Common myeloid progenitor, CD34-positive (primary cell): ENCODE data around the gene MTTP.

Experiments
- CTCF ChIA-PET: fragments of 350-600 bp; sonication (Branson Sonifier 250); formaldehyde crosslinking; loops from one replicate; lab custom pipeline; 2021; ENCODE audit warnings: antibody characterized with exemption; lab: Charles Lee
- POLR2A ChIA-PET: fragments of 350-600 bp; sonication (Branson Sonifier 250); formaldehyde crosslinking; loops from one replicate; lab custom pipeline; 2021; ENCODE audit warnings: antibody characterized with exemption; lab: Charles Lee
- DNase-seq, 3 donors: peaks; one replicate each; pipeline versions ENCODE4 v3.0.0 to v3.0.0-alpha.2; 2013
- H3K27ac ChIP-seq, 2 experiments: 1 replicate in 1 of 2; 2 replicates in 1 of 2; pipeline ENCODE4 v1.7.0; 2013; ENCODE audit warnings: inconsistent platforms in 2 of 2, low read length in 2 of 2, mild to moderate bottlenecking in 2 of 2, low read depth in 1 of 2, moderate library complexity in 1 of 2; ENCODE audit not compliant: severe bottlenecking in 2 of 2, insufficient read depth in 1 of 2, poor library complexity in 1 of 2
- H3K27me3 ChIP-seq, 5 experiments: replicated peaks in 2 of 5; 1 replicate in 3 of 5; 2 replicates in 2 of 5; pipeline versions ENCODE4 v1.6.1 to v1.7.0; 2013; ENCODE audit warnings: low read length in 4 of 5, mild to moderate bottlenecking in 2 of 5, moderate library complexity in 2 of 5, inconsistent platforms in 1 of 5; ENCODE audit not compliant: insufficient read depth in 5 of 5, control insufficient read depth in 4 of 5
- H3K36me3 ChIP-seq, 4 experiments: 1 replicate in 2 of 4; 2 replicates in 2 of 4; pipeline versions ENCODE4 v1.6.1 to v1.7.0; 2013; ENCODE audit warnings: low read length in 3 of 4, control low read depth in 1 of 4, mild to moderate bottlenecking in 1 of 4; ENCODE audit not compliant: control insufficient read depth in 4 of 4, insufficient read depth in 4 of 4
- H3K4me1 ChIP-seq, 4 experiments: 1 replicate in 3 of 4; 2 replicates in 1 of 4; pipeline versions ENCODE4 v1.6.1 to v1.7.1; 2013; ENCODE audit warnings: low read length in 3 of 4, mild to moderate bottlenecking in 3 of 4, control low read depth in 1 of 4, inconsistent platforms in 1 of 4, moderate library complexity in 1 of 4; ENCODE audit not compliant: control insufficient read depth in 4 of 4, insufficient read depth in 4 of 4; ENCODE audit errors: control extremely low read depth in 1 of 4
- H3K4me3 ChIP-seq, 7 experiments: 1 replicate in 4 of 7; 2 replicates in 3 of 7; pipeline versions ENCODE4 v1.5.1 to v1.7.0; 2013; ENCODE audit warnings: mild to moderate bottlenecking in 7 of 7, low read length in 6 of 7, moderate library complexity in 6 of 7, inconsistent platforms in 2 of 7, low read depth in 2 of 7, control low read depth in 1 of 7; ENCODE audit not compliant: insufficient read depth in 4 of 7, control insufficient read depth in 1 of 7; ENCODE audit errors: extremely low read depth in 1 of 7
- H3K9me3 ChIP-seq, 5 experiments: 1 replicate in 4 of 5; 2 replicates in 1 of 5; pipeline versions ENCODE4 v1.6.1 to v1.7.1; 2013; ENCODE audit warnings: low read length in 4 of 5, mild to moderate bottlenecking in 2 of 5, inconsistent platforms in 1 of 5, low read depth in 1 of 5, moderate library complexity in 1 of 5; ENCODE audit not compliant: control insufficient read depth in 4 of 5, insufficient read depth in 2 of 5; ENCODE audit errors: control extremely low read depth in 1 of 5
- WGBS: methylation state at CpG from one replicate; pipeline ENCODE4 v1.1.5; 2013; ENCODE audit not compliant: insufficient coverage; 5-methylcytosine and 5-hydroxymethylcytosine counted together

MTTP gene

DNA sequence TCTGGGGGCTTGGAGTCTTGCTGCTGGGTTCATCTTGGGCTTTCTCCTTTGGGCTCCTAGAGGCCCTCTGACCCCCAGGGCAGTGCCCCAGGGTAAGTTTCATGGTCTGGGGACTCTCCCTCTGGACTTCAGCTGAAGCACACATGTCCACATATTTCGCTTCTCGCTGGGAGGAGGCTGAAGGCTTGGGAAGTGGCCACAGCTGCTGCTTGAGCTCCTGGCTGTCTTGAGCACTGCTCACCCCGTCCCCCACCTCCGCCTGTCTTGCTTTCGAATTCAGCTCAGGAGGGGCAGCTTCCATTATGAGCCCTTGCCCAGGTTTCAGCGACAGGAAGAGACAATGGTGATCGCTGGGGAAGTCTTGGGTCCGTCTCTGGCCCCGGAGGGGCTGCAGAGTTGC, 79.3 kb downstream of the MTTP start:
- peaks cover 0 to 2% (median 0%) of the 10 kb centered on the region in 5 experiments for H3K27me3 ChIP-seq
- POLR2A ChIA-PET, result no interaction called here
- no peaks in the 10 kb centered on the region for H3K4me1 ChIP-seq
- H3K9me3 ChIP-seq, result peaks cover 0 to 5% (median 0%) of the 10 kb centered on the region in 5 experiments
- CTCF ChIA-PET, result no interaction called here
- no peak for DNase-seq
- H3K27ac ChIP-seq, result no peak overlapping the region
- no peak overlapping the region for H3K4me3 ChIP-seq
- H3K36me3 ChIP-seq, result no peaks in the 10 kb centered on the region
- 96% methylated on average over 8 of the region's 9 CpGs for WGBS

DNA sequence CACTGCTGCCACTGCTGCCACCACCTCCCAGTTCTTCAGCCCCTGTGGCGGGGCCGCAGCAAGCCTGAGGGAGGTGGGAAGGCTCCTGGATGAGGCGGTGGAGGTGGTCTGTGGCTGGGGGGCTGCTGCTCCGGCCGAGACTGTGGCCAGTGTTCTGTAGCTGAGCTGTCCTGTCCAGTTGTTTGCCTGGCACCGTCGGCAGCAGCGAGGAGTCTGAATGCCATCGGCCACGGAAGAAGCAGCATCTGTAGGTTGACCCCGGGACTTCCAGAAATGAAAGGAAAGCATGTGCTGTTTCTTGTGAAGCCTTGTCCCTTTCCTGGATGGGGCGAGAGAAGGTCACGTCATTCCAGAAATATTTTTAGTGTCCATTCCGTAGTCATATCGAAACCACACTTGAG, 79.7 kb downstream of the MTTP start:
- no peaks in the 10 kb centered on the region for H3K36me3 ChIP-seq
- no peak overlapping the region for H3K4me3 ChIP-seq
- no peak overlapping the region for H3K27ac ChIP-seq
- peaks cover 0 to 5% (median 0%) of the 10 kb centered on the region in 5 experiments for H3K9me3 ChIP-seq
- 97% methylated on average over 10 of the region's 15 CpGs for WGBS
- H3K4me1 ChIP-seq, result no peaks in the 10 kb centered on the region
- ChIA-PET CTCF (no interaction called here), POLR2A (no interaction called here)
- peaks cover 0 to 2% (median 0%) of the 10 kb centered on the region in 5 experiments for H3K27me3 ChIP-seq
- no peak for DNase-seq

DNA sequence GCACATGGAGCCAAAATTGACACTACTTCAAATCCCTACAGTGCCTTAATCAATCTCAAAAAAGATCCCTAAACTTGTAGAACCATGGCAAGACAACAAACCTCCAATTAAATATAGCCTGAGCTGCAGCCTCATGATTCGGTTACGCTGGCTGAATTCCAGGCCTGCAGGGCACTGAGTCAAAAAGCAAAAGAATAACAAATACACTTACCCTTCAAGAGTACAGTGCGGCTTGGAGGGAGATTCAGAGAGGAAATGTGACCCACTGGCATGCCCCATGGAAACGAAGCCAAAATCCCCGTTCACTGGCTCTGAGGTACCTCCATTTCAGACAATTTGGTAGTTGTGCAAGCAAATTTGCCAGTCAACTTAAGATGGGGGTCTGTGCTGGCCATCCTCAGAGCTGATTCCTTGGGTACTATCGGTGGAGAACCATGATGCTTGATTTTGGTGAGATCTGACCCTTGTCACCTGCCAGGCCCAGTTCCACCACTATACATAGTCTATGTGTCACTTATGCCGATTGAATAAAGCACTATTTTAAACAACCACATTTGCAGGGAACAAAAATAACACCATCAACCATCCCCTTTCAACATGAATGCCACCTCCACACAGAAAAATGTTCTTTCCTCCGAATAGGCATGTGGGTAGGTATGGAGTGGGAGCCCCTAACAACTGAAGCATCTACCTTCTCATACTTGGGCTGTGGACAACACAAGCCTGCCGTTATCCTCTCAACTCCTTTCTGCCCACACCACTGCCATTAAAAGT, 80.9 kb downstream of the MTTP start:
- no peak overlapping the region for H3K4me3 ChIP-seq
- H3K36me3 ChIP-seq, result no peaks in the 10 kb centered on the region
- H3K9me3 ChIP-seq, result peaks cover 0 to 5% (median 0%) of the 10 kb centered on the region in 5 experiments
- ChIA-PET CTCF (no interaction called here), POLR2A (no interaction called here)
- peaks cover 0 to 2% (median 0%) of the 10 kb centered on the region in 5 experiments for H3K27me3 ChIP-seq
- WGBS, result 93% methylated on average over 7 of the region's 9 CpGs
- no peak for DNase-seq
- no peak overlapping the region for H3K27ac ChIP-seq
- no peaks in the 10 kb centered on the region for H3K4me1 ChIP-seq

GRCh38 chr4:99657798-99658197, 83.2 kb downstream of the MTTP start, which contains the start of gene C4orf54:
Gene C4orf54, minus strand, starts transcription at chr4:99657828. Its CDS starts 3,180 bp downstream, at chr4:99654648.
- Histone ChIP-seq H3K4me1 (no peaks in the 10 kb centered on the region), H3K36me3 (no peaks in the 10 kb centered on the region), H3K9me3 (peaks cover 0 to 2% (median 0%) of the 10 kb centered on the region in 5 experiments), H3K4me3 (no peak within 1 kb of the TSS), H3K27ac (no peak within 1 kb of the TSS), H3K27me3 (peaks cover 0 to 2% (median 0%) of the 10 kb centered on the region in 5 experiments)
- CTCF ChIA-PET, result no interaction called here
- WGBS, result no CpG with 5 or more reads among the region's 1 CpG
- POLR2A ChIA-PET, result no interaction called here
- DNase-seq, result no peak

DNA sequence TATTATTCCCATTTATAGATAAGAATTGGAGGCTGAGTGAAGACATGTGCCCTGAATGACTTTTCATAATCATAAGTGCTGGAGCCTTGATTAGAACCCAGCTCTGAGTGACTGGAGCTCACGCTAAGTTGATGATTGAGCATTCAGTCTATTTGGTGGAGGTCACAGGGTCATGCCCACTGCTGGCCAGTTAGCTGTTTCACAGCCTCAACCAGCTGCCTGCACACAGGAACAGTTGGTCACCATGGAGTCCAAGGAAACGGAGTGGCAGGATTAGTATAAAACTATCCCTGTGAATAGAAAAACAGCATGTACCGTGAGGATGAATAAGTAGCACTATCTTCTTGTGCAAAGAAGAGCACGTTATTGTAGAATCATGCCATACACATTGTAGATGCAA, 84.0 kb downstream of the MTTP start:
- no peaks in the 10 kb centered on the region for H3K9me3 ChIP-seq
- ChIA-PET CTCF (no interaction called here), POLR2A (no interaction called here)
- 97% methylated on average over 4 of the region's 4 CpGs for WGBS
- H3K4me1 ChIP-seq, result no peaks in the 10 kb centered on the region
- H3K27me3 ChIP-seq, result peaks cover 0 to 2% (median 0%) of the 10 kb centered on the region in 5 experiments
- H3K27ac ChIP-seq, result no peak overlapping the region
- H3K36me3 ChIP-seq, result no peaks in the 10 kb centered on the region
- no peak for DNase-seq
- H3K4me3 ChIP-seq, result no peak overlapping the region

- CTCF ChIA-PET, result no interaction called here
These were observed 87.3 kb downstream of the MTTP start for GRCh38 chr4:99661907-99662306.

DNA sequence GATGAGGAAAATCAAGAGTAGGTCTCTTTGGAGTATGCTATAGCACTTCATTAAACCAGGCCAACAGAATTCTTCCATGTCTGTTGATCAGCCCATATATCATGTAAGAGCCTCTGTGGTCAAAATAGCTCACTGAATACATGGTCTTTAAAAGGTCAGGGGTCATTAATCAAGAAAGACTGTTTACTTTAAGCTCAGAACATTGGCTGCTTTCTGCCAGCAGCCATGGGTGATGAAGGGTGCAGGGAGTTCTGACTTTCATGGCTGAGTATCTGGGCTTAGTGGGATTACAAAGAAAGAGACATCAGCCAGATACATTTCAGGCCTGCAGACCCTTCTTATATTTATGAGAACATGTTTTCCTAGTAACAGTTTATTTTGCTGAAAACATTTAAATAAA, 90.1 kb downstream of the MTTP start:
- no peak overlapping the region for H3K27ac ChIP-seq
- no peak for DNase-seq
- no peaks in the 10 kb centered on the region for H3K9me3 ChIP-seq
- POLR2A ChIA-PET, result no interaction called here
- no peak overlapping the region for H3K4me3 ChIP-seq
- CTCF ChIA-PET, result no interaction called here
- no peaks in the 10 kb centered on the region for H3K36me3 ChIP-seq
- peaks cover 0 to 2% (median 0%) of the 10 kb centered on the region in 5 experiments for H3K27me3 ChIP-seq
- H3K4me1 ChIP-seq, result no peaks in the 10 kb centered on the region

More at GRCh38 chr4:99661907-99662306, 87.3 kb downstream of the MTTP start:
- 100% methylated on average over 3 of the region's 5 CpGs for WGBS
- DNase-seq, result no peak
- H3K9me3 ChIP-seq, result no peaks in the 10 kb centered on the region
- H3K27ac ChIP-seq, result no peak overlapping the region
- POLR2A ChIA-PET, result no interaction called here
- no peak overlapping the region for H3K4me3 ChIP-seq
- H3K27me3 ChIP-seq, result peaks cover 0 to 2% (median 0%) of the 10 kb centered on the region in 5 experiments
- H3K4me1 ChIP-seq, result no peaks in the 10 kb centered on the region
- H3K36me3 ChIP-seq, result no peaks in the 10 kb centered on the region
